Inflammatory macrophage treated with lipopolysaccharide for 4 hours (primary cell): ENCODE data around the gene RHBDL2.
"Not testable (repeated sequence)": the region's sequence is repeated elsewhere in the genome, so short reads cannot be mapped to it uniquely, and the experiment has no call there.

Experiments
- DNase-seq: peaks from one replicate; pipeline ENCODE4 v3.0.0-alpha.2; 2020

The RHBDL2 gene

DNA sequence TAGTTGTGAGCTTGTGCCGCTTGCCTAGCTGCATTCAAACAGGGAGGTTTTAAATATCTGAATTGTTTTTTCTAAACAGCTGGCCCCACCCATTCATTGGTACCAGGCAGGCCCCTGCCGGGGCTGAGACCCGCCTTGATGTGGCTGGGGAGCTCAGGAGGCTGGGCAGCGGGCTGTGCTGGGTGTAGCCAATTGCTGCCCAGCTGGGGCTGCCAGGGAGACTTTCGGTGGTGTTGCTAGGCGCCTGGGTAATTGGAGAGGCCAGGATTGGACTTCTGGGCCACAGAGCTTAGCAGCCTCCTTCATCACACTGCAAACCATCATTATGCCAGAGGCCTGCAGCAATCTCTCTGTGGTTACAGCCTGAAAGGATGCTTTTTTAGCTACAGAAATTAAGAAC is 12.2 kb downstream of the RHBDL2 start:
- no peak for DNase-seq

DNA sequence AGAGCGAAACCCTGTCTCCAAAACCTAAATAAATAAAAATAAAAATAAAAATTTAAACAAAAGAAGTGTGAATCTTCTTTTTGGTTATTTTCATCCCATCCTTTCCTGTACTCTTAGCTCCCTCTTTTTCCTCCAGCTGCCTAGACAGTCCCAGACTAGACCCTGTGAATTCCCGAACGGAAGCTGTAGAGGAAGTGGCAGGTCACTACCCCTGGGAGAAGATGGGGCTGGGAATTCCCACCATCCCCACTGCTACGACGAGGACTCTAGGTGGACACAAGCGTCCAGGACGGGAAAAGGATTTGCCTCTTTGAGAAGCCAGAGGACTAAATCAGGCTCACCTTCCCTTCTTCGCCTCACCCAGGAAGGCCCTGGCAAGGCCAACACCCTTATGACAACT is 12.6 kb downstream of the RHBDL2 start:
- DNase-seq, result no peak

GRCh38 chr1:38926091-38926490 is 15.5 kb downstream of the RHBDL2 start:
- DNase-seq, result no peak

- no peak for DNase-seq
Measured at GRCh38 chr1:38925391-38925790, 16.2 kb downstream of the RHBDL2 start.

GRCh38 chr1:38923607-38924006 is 18.0 kb downstream of the RHBDL2 start:
- no peak for DNase-seq

DNA sequence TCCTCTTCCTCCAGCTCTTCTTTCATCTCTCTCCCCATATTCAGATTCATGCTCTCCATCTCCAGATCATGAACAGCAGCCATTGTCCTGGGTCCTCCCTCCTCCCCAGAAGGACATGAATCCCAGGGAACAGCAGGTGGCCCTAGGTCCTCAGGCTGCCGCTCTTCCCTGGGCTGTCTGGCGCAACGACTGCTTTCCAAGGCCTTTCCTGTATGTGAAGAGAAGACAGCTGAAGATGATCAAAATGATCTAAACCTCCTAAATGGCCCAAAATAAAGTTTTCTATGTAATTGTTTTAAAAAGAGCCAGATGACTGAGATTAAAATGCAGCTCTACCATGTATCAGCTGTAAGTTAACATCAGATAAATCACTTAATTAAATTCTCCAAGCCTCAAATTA is 22.5 kb downstream of the RHBDL2 start:
- no peak for DNase-seq

DNA sequence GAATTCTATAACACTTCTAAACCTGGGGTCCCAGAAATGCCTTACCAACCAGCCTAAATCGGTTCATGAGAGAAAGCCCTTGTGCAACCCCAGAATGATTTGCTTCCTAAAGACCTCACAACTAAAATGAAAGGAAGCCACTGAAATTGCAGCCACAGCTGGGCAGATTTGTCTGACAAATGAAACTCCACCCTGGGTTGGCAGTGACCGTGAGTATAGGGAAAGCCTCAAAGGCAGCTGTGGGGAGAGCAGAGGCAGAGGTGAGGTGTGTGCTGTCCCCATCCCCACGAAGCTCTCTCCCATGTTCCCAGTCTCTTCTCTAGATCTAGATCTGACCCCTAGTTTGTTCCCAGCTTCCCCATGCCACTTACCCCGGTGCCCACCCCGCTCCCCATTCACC is 23.1 kb downstream of the RHBDL2 start:
- no peak for DNase-seq

- DNase-seq, result no peak
Measured at GRCh38 chr1:38917772-38918171, 23.9 kb downstream of the RHBDL2 start.

DNA sequence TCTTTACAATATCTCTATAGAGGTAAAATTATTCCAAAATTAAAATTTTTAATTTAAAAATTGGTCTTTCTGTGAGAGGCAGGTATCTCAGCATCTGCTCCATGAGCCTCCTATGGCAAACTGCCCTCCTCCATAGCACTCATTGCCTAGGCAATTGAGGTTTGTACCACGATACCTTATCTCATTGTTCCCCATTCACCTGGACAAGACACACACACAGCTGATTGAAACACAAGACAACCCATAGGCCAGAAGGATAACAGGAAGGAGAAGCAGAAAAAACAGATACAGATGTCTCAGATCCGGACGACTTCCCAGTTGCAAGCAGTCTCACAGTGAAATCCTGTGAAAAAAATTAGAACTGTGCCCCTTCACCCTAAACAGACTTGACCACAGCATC is 24.3 kb downstream of the RHBDL2 start:
- no peak for DNase-seq

DNA sequence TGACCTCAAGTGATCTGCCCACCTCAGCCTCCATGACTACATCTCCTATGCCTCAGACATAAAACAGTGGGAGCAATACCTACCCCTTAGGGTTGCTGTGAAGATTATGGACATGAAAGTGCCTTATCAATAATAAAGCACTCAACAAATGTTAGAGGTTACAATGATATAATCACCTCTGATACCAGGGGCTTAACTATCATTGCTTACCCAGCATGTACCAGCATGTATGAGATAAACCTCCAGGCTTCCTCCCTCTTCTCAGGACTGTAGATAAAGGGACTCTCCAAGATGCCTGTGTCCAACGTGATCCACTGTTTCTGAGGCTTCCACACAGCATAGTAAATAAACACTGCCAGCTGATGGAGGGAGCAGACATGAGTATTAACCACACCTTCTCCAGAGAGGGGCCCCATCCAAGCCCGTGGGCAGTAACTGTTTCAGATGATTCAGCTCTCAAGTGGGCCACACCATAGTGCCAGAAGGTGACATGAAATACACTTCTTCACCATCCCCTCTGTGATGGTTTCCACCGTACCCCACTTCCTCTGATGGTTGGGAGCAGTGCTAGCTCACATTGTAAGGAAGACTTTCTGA is 26.2 kb downstream of the RHBDL2 start:
- no peak for DNase-seq

GRCh38 chr1:38914908-38915307 is 26.7 kb downstream of the RHBDL2 start:
- DNase-seq, result not testable (repeated sequence)

GRCh38 chr1:38908821-38909220 is 32.8 kb downstream of the RHBDL2 start:
- DNase-seq, result no peak

DNA sequence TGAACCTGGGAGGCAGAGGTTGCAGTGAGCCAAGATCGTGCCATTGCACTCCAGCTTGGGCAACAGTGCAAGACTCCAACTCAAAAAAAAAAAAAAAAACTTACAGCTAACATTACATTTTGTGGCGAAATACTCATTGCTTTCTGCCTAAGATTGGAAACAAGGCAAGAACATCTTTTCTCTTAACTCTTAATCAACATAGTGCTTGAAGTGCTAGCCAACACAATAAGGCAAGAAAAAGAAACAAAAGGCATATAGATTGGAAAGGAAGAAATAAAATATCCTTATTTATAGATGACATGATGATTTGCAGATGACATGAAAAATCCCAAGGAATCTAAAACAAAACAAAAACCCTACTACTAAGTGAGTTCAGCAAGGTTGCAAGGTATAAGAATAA is 35.6 kb downstream of the RHBDL2 start:
- DNase-seq, result no peak

DNA sequence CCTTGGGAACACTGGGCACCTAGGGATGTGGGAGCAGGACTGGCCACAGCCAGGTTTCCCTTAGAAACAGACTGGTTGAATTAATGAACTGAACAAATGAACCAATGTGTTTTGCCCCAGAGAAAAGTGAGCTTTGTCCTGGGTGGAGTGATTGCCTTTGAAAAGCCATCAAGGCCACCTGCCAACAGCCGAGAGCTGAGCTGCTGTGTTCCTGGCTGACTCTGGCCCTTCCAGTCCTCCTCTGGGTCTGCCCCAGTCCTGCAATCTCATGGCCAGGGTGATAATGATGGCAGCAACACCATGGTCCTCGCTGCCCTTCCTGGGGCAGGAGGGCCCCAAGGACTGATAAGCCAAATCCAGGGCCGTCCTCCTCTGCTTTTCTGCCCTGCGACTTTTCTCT is 42.1 kb downstream of the RHBDL2 start:
- no peak for DNase-seq

DNA sequence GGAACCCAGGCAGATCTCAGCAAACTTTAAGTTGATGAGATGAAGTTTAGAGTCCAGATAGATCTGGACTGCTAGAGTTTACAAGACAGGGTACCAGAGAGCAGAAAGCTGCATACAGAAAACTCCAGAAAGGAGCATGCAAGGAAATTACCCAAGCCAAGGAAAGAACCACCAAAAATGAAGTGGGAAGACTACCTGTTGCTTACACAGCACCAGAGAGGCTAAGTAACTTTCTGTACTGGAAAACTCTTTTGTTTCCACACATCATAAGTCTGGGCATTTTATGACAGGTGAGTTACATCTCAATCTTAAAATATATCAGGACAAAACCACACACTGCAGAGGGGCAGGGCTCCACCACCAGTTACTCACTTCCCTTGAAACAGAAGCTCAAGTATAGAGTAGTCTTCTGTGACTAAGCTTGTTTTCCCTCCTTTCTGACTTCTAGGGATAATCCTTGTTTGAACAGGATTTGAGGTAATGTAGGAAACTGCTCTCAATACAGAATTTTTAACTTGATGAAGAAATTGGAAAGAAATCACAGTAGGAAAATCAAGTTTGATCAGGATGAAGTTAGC is 42.9 kb downstream of the RHBDL2 start:
- no peak for DNase-seq

- no peak for DNase-seq
Measured at GRCh38 chr1:38896169-38896568, 45.5 kb downstream of the RHBDL2 start.

DNA sequence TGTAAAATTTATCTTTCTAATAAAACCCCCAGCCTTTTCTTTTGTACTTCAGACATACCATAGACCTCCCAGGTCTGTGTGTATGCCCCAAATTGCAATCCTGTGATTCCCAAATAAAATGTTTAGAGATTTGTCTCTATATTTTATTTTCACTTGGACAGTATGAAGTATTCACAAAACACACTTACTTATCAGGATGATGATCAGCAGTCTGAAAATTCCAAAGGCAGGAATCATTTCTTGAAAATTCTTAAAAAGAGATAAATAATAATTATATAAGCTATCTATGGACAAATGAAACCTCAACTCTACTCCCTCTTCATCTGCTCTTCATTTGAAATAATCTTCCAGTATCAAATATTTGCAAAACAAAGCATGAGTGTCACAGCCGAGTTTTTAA is 48.7 kb downstream of the RHBDL2 start:
- DNase-seq, result no peak

DNA sequence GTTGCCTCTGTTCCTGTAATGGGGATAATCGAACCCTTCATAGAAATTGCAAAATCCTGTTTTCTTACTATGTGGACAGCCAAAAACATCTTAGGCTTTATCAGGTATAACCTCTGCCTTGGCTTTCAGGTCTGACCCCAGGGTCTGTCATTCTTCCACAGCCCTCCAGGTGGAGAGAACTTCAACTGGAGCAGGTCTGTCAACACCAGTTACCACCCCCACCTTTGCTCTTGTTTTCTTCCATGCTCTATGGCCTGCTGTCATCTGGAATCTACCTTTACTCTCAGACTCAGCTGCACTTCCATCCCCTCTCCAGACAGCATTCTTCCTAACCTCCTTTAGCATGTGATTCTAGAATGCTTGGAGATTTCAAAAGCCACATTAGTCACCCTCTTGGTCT is 49.9 kb downstream of the RHBDL2 start:
- no peak for DNase-seq

GRCh38 chr1:38889589-38889988 is 52.0 kb downstream of the RHBDL2 start:
- DNase-seq, result no peak

- DNase-seq, result no peak
Measured at GRCh38 chr1:38888423-38889333, 53.0 kb downstream of the RHBDL2 start.

GRCh38 chr1:38885092-38885491 is 56.5 kb downstream of the RHBDL2 start:
- no peak for DNase-seq

DNA sequence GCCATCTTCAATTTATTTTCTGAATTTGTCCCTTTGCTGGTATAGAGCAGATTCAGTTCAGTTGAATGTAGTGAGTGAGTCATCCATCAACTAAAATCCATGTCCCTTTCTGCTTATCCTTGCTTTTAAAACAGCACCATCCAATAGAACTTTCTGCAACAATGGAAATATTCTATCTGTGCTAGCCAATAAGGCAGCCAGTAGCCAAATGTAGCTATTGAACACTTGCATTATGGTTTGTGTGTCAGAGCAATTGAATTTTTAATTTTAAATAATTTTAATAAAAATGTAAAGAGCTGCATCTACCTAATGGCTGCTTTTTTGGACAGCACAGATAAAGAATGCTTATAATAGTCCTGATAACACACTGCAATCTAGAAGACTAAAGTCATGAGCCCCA is 60.1 kb downstream of the RHBDL2 start, which contains the start of gene GJA9:
Gene GJA9, minus strand, starts transcription at position 101 of the 400 bp plus-strand sequence. CDS start 5,489 bp downstream, outside the sequence.
- no peak for DNase-seq

GRCh38 chr1:38875811-38876210 is 65.8 kb downstream of the RHBDL2 start:
- no peak for DNase-seq
